Measurements from ENCODE around the gene ADIRF. TPM values are rescaled to one million over a fixed set of nuclear protein-coding genes. Genes with fewer than 3 reads are reported as not detected.

ADIRF gene
- total and polyA plus RNA-seq, 10 of the 15 experiments (the other 5 are each of a cell fraction or from before 2014, with no cell fraction given): 0.12 to 2.5 (median 0.70) TPM; not detected in 2

DNA sequence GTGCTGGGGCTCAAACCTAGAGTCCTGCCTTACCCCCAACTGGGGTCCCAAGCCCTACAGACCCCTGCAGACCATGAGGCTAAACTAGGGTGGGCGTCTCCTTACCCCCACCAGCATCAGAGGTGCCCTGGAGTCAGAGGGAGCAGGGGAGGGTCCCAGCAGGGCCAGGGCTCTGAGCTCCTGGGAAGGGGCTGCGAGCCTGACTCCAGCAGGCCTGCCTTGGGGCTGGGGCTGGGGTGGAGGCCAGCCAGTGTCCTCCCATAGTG, 8.6 kb upstream of the ADIRF start:
- no peak for ATAC-seq
- no peaks in the 10 kb centered on the region for H3K36me3 ChIP-seq (ENCODE audit: control insufficient read depth in 2 of 2, insufficient read depth in 2 of 2, low read length in 1 of 2)
- ChIA-PET CTCF (interaction anchor here (0.7 to 2.2 kb wide), 7 partner anchors 9 to 270 kb away, joined by 3 to 6 read pairs (median 4); no protein-coding TSS in a partner anchor), POLR2A (interaction anchor here (1.4 kb wide), 1 partner anchor 11 kb away, joined by 3 read pairs; no protein-coding TSS in a partner anchor), RAD21 (ENCODE audit: unreplicated experiment) (no interaction called here), SMC1A (ENCODE audit: uncharacterized antibody, unreplicated experiment) (no interaction called here)
- intact Hi-C loops (cut with micrococcal nuclease; ENCODE audit: unreplicated experiment): no loop called here
- no peak overlapping the region for H3K4me2 ChIP-seq (ENCODE audit: control insufficient read depth, insufficient read depth)
- H2AFZ ChIP-seq (ENCODE audit: control insufficient read depth, low read depth, low read length): no peak overlapping the region
- BruUV-seq (replicated peaks): no TSS peak
- no peak overlapping the region for H3K4me3 ChIP-seq
- H3K27me3 ChIP-seq (replicated peaks in 1 of 2; ENCODE audit: control insufficient read depth in 2 of 2, insufficient read depth in 2 of 2, low read length in 1 of 2): no peaks in the 10 kb centered on the region
- no peak for FAIRE-seq
- no peaks in the 10 kb centered on the region for H3K9me3 ChIP-seq (replicated peaks; ENCODE audit: control insufficient read depth, insufficient read depth, low read length)
- H3K27ac ChIP-seq (ENCODE audit: control insufficient read depth, insufficient read depth): no peak overlapping the region
- WGBS (ENCODE audit: insufficient coverage, insufficient replicate concordance, low lambda C conversion rate, missing lambda C conversion rate): 0% methylated on average over 2 of the region's 2 CpGs
- TF ChIP-seq, protein P1, sequence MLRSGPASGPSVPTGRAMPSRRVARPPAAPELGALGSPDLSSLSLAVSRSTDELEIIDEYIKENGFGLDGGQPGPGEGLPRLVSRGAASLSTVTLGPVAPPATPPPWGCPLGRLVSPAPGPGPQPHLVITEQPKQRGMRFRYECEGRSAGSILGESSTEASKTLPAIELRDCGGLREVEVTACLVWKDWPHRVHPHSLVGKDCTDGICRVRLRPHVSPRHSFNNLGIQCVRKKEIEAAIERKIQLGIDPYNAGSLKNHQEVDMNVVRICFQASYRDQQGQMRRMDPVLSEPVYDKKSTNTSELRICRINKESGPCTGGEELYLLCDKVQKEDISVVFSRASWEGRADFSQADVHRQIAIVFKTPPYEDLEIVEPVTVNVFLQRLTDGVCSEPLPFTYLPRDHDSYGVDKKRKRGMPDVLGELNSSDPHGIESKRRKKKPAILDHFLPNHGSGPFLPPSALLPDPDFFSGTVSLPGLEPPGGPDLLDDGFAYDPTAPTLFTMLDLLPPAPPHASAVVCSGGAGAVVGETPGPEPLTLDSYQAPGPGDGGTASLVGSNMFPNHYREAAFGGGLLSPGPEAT (IDR thresholded peaks at IDR 0.05; ENCODE audit: low read depth): no peak
- TF ChIP-seq, protein P2, sequence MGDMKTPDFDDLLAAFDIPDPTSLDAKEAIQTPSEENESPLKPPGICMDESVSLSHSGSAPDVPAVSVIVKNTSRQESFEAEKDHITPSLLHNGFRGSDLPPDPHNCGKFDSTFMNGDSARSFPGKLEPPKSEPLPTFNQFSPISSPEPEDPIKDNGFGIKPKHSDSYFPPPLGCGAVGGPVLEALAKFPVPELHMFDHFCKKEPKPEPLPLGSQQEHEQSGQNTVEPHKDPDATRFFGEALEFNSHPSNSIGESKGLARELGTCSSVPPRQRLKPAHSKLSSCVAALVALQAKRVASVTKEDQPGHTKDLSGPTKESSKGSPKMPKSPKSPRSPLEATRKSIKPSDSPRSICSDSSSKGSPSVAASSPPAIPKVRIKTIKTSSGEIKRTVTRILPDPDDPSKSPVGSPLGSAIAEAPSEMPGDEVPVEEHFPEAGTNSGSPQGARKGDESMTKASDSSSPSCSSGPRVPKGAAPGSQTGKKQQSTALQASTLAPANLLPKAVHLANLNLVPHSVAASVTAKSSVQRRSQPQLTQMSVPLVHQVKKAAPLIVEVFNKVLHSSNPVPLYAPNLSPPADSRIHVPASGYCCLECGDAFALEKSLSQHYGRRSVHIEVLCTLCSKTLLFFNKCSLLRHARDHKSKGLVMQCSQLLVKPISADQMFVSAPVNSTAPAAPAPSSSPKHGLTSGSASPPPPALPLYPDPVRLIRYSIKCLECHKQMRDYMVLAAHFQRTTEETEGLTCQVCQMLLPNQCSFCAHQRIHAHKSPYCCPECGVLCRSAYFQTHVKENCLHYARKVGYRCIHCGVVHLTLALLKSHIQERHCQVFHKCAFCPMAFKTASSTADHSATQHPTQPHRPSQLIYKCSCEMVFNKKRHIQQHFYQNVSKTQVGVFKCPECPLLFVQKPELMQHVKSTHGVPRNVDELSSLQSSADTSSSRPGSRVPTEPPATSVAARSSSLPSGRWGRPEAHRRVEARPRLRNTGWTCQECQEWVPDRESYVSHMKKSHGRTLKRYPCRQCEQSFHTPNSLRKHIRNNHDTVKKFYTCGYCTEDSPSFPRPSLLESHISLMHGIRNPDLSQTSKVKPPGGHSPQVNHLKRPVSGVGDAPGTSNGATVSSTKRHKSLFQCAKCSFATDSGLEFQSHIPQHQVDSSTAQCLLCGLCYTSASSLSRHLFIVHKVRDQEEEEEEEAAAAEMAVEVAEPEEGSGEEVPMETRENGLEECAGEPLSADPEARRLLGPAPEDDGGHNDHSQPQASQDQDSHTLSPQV (IDR thresholded peaks at IDR 0.05): no peak
- no peak for TF ChIP-seq ESRRA (IDR thresholded peaks at IDR 0.05; ENCODE audit: low read length)
- TF ChIP-seq ZNF274 (IDR thresholded peaks at IDR 0.05; ENCODE audit: insufficient read depth, insufficient read length): no peak
- TF ChIP-seq ZNF384 (IDR thresholded peaks at IDR 0.05; ENCODE audit: borderline replicate concordance, low read depth, low read length): no peak
- TF ChIP-seq YBX1 (IDR thresholded peaks at IDR 0.05): no peak
- no peak for TF ChIP-seq POLR2A (IDR thresholded peaks at IDR 0.05; ENCODE audit: low read depth, low read length)
- no peak for TF ChIP-seq NBN (IDR thresholded peaks at IDR 0.05)
- no peak for TF ChIP-seq TCF12 (IDR thresholded peaks at IDR 0.05; ENCODE audit: low read depth, low read length)
- H4K20me1 ChIP-seq (ENCODE audit: control insufficient read depth, insufficient read depth): no peaks in the 10 kb centered on the region
- no peak for DNase-seq (ENCODE audit: low read depth, low spot score)
- in situ Hi-C loops (cut with MboI): no loop called here
- peaks cover 21% of the 10 kb centered on the region for H3K4me1 ChIP-seq (ENCODE audit: control insufficient read depth, insufficient read depth, low read length)
- no peak overlapping the region for H3K9ac ChIP-seq (ENCODE audit: control insufficient read depth, insufficient read depth, low read length)
- no peaks in the 10 kb centered on the region for H3K79me2 ChIP-seq (ENCODE audit: control insufficient read depth, insufficient read depth, low read length)

Data from GM12878 (cell line).